ENCODE results near the gene VPS8.
"Not testable (repeated sequence)": the region's sequence is repeated elsewhere in the genome, so short reads cannot be mapped to it uniquely, and the experiment has no call there.

Gene VPS8

GRCh38 chr3:184981071-184981470 lies 169.1 kb downstream of the VPS8 start:
- DNase-seq (ENCODE audit: low read depth in 1 of 2, low spot score in 1 of 2): no peak

- no peak for DNase-seq (ENCODE audit: low read depth in 1 of 2, low spot score in 1 of 2)
Measured at GRCh38 chr3:184982076-184982475, 170.1 kb downstream of the VPS8 start.

- no peak for DNase-seq (ENCODE audit: low read depth in 1 of 2, low spot score in 1 of 2)
Measured at GRCh38 chr3:184985586-184985985, 173.6 kb downstream of the VPS8 start.

GRCh38 chr3:184986366-184986889 lies 174.5 kb downstream of the VPS8 start:
- DNase-seq (ENCODE audit: low read depth in 1 of 2, low spot score in 1 of 2): no peak

- DNase-seq (ENCODE audit: low read depth in 1 of 2, low spot score in 1 of 2): no peak
Measured at GRCh38 chr3:184993394-184993793, 181.4 kb downstream of the VPS8 start.

- not testable (repeated sequence) for DNase-seq (ENCODE audit: low read depth in 1 of 2, low spot score in 1 of 2)
Measured at GRCh38 chr3:185003876-185004275, 191.9 kb downstream of the VPS8 start.

GRCh38 chr3:185009650-185010049 lies 197.7 kb downstream of the VPS8 start:
- DNase-seq (ENCODE audit: low read depth in 1 of 2, low spot score in 1 of 2): no peak

GRCh38 chr3:185017584-185017983 lies 205.6 kb downstream of the VPS8 start:
- not testable (repeated sequence) for DNase-seq (ENCODE audit: low read depth in 1 of 2, low spot score in 1 of 2)

- not testable (repeated sequence) for DNase-seq (ENCODE audit: low read depth in 1 of 2, low spot score in 1 of 2)
Measured at GRCh38 chr3:185017996-185018395, 206.0 kb downstream of the VPS8 start.

GRCh38 chr3:185021256-185021655 lies 209.3 kb downstream of the VPS8 start:
- DNase-seq (ENCODE audit: low read depth in 1 of 2, low spot score in 1 of 2): no peak

GRCh38 chr3:185024406-185024805 lies 212.4 kb downstream of the VPS8 start:
- no peak for DNase-seq (ENCODE audit: low read depth in 1 of 2, low spot score in 1 of 2)

- no peak for DNase-seq (ENCODE audit: low read depth in 1 of 2, low spot score in 1 of 2)
Measured at GRCh38 chr3:185024966-185025365, 213.0 kb downstream of the VPS8 start.

GRCh38 chr3:185028121-185028520 lies 216.2 kb downstream of the VPS8 start:
- DNase-seq (ENCODE audit: low read depth in 1 of 2, low spot score in 1 of 2): no peak

- no peak for DNase-seq (ENCODE audit: low read depth in 1 of 2, low spot score in 1 of 2)
Measured at GRCh38 chr3:185029086-185029485, 217.1 kb downstream of the VPS8 start.

- no peak for DNase-seq (ENCODE audit: low read depth in 1 of 2, low spot score in 1 of 2)
Measured at GRCh38 chr3:185030399-185030798, 218.4 kb downstream of the VPS8 start.

- DNase-seq (ENCODE audit: low read depth in 1 of 2, low spot score in 1 of 2): no peak
Measured at GRCh38 chr3:185030951-185031350, 219.0 kb downstream of the VPS8 start.

- no peak for DNase-seq (ENCODE audit: low read depth in 1 of 2, low spot score in 1 of 2)
Measured at GRCh38 chr3:185037801-185038200, 225.8 kb downstream of the VPS8 start.

GRCh38 chr3:185040425-185040824 lies 228.5 kb downstream of the VPS8 start:
- DNase-seq (ENCODE audit: low read depth in 1 of 2, low spot score in 1 of 2): no peak

- no peak for DNase-seq (ENCODE audit: low read depth in 1 of 2, low spot score in 1 of 2)
Measured at GRCh38 chr3:185041540-185041939, 229.6 kb downstream of the VPS8 start.

- no peak for DNase-seq (ENCODE audit: low read depth in 1 of 2, low spot score in 1 of 2)
Measured at GRCh38 chr3:185042312-185043050, 230.5 kb downstream of the VPS8 start.

- no peak for DNase-seq (ENCODE audit: low read depth in 1 of 2, low spot score in 1 of 2)
Measured at GRCh38 chr3:185046164-185046515, 234.2 kb downstream of the VPS8 start.

GRCh38 chr3:185046603-185047002 lies 234.6 kb downstream of the VPS8 start:
- DNase-seq (ENCODE audit: low read depth in 1 of 2, low spot score in 1 of 2): no peak

GRCh38 chr3:185049710-185050109 lies 237.7 kb downstream of the VPS8 start:
- DNase-seq (ENCODE audit: low read depth in 1 of 2, low spot score in 1 of 2): no peak

Measured in activated CD4-positive, alpha-beta T cell treated with anti-CD3 and anti-CD28 coated beads, Interleukin-2, amount 50 U/mL, for 24 hours (primary cell).